Brain microvascular endothelial cell (primary cell): Measurements from ENCODE around the gene SUGP2.

ENCODE experiments used
- DNase-seq: peaks from one replicate; pipeline ENCODE4 v3.0.0-alpha.2; 2020
- H3K27ac ChIP-seq: fragments of 250-450 bp; sonication (Bioruptor Pico); 2 replicates; pipeline ENCODE4 v1.5.1; 2020; ENCODE audit warnings: mild to moderate bottlenecking, moderate library complexity
- H3K27me3 ChIP-seq: fragments of 250-450 bp; sonication (Bioruptor Pico); replicated peaks from 2 replicates; pipeline ENCODE4 v1.5.1; 2020; ENCODE audit warnings: mild to moderate bottlenecking
- H3K36me3 ChIP-seq: fragments of 250-450 bp; sonication (Bioruptor Pico); replicated peaks from 2 replicates; pipeline ENCODE4 v1.5.1; 2020; ENCODE audit warnings: mild to moderate bottlenecking
- H3K4me3 ChIP-seq: 2 replicates; pipeline ENCODE4 v1.5.1; 2011; ENCODE audit warnings: low read depth, mild to moderate bottlenecking, control low read depth, low read length, moderate library complexity
- CTCF ChIP-seq: IDR thresholded peaks from 2 replicates; pipeline ENCODE4 v1.5.1; 2011; ENCODE audit warnings: low read depth, mild to moderate bottlenecking, moderate library complexity, low read length, control low read depth, inconsistent platforms; ENCODE audit errors: missing control alignments
- in situ Hi-C: cut with HindIII; loops from 2 replicates; pipeline ENCODE4 v1.10.0; 2017; ENCODE audit warnings: low sequenced_read_pairs, low pct_ligation_motif_present

SUGP2 gene

DNA sequence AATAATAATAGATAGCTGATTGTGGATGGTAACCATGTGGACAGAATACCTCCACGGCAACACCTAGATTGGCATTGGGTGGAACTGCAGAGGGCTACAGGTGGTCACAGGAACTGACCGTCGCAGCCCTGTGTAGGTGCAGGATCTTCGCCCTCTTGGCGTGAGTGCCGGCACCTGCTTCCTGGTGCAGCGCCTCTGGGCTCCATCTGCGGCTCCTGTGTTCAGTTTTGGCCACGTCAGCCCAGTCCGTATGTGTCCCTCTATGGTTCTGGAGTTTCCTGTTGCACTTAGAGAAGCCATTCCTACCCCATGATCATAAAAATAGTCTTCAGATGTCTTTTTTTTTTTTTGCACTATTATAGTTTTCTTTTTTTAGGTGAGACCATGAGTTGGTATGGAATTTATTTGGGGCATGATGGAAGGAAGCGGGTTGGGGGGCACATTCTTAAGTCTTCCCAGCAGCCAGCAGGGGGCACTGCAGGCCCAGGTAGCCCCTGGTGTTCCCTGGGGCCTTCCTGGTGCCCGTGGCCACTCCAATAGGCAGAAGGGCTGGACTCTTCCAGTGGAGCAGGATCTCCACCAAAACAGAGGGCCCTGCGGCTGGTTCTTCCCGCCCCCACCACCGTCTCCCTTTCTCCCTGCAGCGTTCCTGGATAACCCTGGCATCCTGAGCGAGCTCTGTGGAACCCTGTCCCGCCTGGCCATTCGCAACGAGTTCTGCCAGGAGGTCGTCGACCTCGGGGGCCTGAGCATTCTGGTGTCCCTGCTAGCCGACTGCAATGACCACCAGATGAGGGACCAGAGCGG, 20.4 kb upstream of the SUGP2 start:
- DNase-seq = peak; percentile 6
- peaks cover 61% of the 10 kb centered on the region for H3K36me3 ChIP-seq
- no peak overlapping the region for H3K27ac ChIP-seq
- TF ChIP-seq CTCF = peak; percentile 79
- in situ Hi-C loops = no loop called here
- no peak overlapping the region for H3K4me3 ChIP-seq
- no peaks in the 10 kb centered on the region for H3K27me3 ChIP-seq

DNA sequence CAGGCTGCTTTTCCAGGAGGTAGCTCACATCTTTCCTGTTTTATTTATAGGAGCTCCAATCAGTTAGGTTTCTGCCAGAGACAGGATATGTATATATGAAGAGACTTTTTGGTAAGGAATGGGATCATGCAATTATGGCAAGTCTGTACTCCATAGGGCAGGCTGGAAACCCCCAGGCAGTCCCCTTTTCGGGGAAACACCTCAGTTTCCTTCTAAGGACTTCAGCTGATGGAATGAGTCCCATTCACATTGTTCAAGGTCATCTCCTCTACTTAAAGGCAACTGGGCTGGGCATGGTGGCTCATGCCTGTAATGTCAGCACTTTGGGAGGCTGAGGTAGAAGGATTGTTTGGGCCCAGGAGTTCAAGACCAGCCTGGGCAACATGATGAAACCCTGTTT, 19.6 kb upstream of the SUGP2 start:
- peaks cover 57% of the 10 kb centered on the region for H3K36me3 ChIP-seq
- H3K4me3 ChIP-seq = no peak overlapping the region
- H3K27me3 ChIP-seq = no peaks in the 10 kb centered on the region
- in situ Hi-C loops = no loop called here
- DNase-seq = no peak
- no peak overlapping the region for H3K27ac ChIP-seq
- no peak for TF ChIP-seq CTCF

- DNase-seq = no peak
- no peaks in the 10 kb centered on the region for H3K27me3 ChIP-seq
- in situ Hi-C loops = no loop called here
- H3K36me3 ChIP-seq = peaks cover 47% of the 10 kb centered on the region
- TF ChIP-seq CTCF = no peak
- H3K4me3 ChIP-seq = no peak overlapping the region
- no peak overlapping the region for H3K27ac ChIP-seq
Measured at GRCh38 chr19:19051478-19052213, 18.3 kb upstream of the SUGP2 start.

GRCh38 chr19:19050731-19051130, 17.4 kb upstream of the SUGP2 start:
- in situ Hi-C loops = no loop called here
- Histone ChIP-seq H3K4me3 (no peak overlapping the region), H3K27ac (no peak overlapping the region), H3K27me3 (no peaks in the 10 kb centered on the region), H3K36me3 (peaks cover 46% of the 10 kb centered on the region)
- TF ChIP-seq CTCF = no peak
- no peak for DNase-seq

DNA sequence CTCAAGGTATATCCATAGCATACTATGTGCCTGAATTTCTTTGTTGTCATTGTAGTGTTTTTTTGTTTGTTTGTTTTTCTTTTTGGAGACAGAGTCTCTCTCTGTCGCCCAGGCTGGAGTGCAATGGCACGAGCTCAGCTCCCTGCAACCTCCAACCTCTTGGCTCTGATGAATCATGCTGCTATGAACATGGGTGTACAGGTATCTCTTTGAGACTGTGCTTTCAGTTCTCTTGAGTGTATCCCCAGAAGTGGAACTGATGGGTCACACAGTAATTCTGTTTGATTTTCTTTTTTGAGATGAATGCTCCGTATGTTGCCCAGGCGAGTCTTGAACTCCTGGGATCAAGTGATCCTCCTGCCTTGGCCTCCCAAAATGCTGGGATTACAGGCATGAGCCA, 16.8 kb upstream of the SUGP2 start:
- H3K27me3 ChIP-seq = no peaks in the 10 kb centered on the region
- no peak overlapping the region for H3K4me3 ChIP-seq
- H3K36me3 ChIP-seq = peaks cover 40% of the 10 kb centered on the region
- in situ Hi-C loops = no loop called here
- TF ChIP-seq CTCF = no peak
- no peak overlapping the region for H3K27ac ChIP-seq
- DNase-seq = no peak
